ENCODE results near the gene PIP5K1B.

PIP5K1B gene

GRCh38 chr9:68730570-68731235 lies 25.7 kb downstream of the PIP5K1B start:
- no peak for DNase-seq
- intact Hi-C loops (cut with DNase I), result no loop called here

GRCh38 chr9:68731857-68732256 lies 26.8 kb downstream of the PIP5K1B start:
- no peak for DNase-seq
- intact Hi-C loops (cut with DNase I), result no loop called here

- no peak for DNase-seq
- intact Hi-C loops (cut with DNase I), result no loop called here
Observed at GRCh38 chr9:68732405-68733020, 27.5 kb downstream of the PIP5K1B start.

GRCh38 chr9:68733021-68733405 lies 28.0 kb downstream of the PIP5K1B start:
- intact Hi-C loops (cut with DNase I), result no loop called here
- DNase-seq, result no peak

DNA sequence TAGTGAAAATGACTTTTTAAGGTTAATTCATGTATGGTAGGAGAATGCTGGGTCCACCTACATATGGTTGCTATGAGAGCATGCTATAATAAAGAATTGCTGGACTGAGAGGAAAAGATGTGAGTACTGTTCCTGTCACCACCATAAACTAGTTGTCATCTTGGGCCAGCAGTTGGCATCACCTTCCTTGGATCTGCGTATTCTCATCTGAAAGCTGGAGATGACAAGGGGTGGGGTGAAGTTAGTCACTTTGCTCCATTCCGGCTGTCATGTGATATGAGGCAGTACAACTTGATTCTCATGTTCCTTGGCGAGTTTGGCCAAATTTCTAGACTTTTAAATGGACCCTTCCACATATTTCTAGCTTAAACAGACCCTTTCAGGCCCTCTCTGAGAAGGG lies 33.3 kb downstream of the PIP5K1B start:
- intact Hi-C loops (cut with DNase I), result no loop called here
- no peak for DNase-seq

- intact Hi-C loops (cut with DNase I), result no loop called here
- DNase-seq, result peak in 2 of 10 donors; percentile 6 to 16
Observed at GRCh38 chr9:68739621-68740174, 34.7 kb downstream of the PIP5K1B start.

DNA sequence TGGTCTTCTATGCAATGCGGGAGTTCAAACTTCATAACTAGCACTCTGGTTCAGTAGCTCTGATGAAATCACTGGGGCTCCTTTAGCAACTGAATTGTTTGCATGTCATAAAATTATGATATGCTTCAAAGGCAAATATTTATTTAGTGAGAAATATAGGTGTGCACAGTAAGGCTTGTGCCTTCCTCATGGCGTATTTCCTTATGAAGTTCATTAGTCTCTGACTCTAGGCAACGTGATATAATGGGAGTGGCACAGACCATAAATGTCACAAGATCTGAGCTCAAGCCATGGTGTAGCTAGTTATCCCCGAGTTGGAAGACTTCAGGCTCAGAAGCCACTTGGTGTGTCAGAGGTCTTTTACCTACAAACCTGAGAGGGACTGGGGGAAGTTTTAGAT lies 35.5 kb downstream of the PIP5K1B start:
- no peak for DNase-seq
- intact Hi-C loops (cut with DNase I), result no loop called here

GRCh38 chr9:68741234-68741633 lies 36.2 kb downstream of the PIP5K1B start:
- intact Hi-C loops (cut with DNase I), result no loop called here
- DNase-seq, result no peak

DNA sequence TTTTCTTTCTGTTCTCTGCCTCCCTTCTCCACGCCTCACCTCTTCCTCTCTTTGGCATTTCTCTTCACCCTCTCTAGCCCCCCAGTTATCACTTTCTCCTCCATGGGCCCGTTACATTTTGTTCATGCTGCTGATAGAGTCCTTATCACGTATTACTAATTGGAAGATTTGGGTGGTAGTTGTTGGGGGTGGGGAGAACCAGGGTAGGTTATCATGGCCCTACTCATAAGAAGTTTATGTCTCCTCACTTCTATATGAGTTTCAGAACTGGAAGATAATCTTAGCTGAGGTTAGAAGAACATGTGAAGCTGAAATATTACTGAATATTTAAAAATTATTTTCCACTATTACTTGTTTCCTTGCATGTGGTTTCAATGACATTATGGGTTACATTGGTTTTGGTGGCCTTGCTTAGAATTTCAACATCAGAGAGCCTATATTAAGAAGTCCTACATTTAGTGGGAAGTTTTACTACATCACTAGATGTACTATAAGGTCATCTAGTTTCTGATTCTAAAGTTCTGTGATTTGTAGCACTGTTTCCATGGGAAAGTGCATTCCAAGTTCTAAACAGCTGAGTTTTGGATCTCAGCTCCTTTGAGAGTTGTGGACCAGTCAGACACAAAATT lies 36.8 kb downstream of the PIP5K1B start:
- no peak for DNase-seq
- intact Hi-C loops (cut with DNase I), result no loop called here

GRCh38 chr9:68742333-68742730 lies 37.3 kb downstream of the PIP5K1B start:
- DNase-seq, result no peak
- intact Hi-C loops (cut with DNase I), result no loop called here

DNA sequence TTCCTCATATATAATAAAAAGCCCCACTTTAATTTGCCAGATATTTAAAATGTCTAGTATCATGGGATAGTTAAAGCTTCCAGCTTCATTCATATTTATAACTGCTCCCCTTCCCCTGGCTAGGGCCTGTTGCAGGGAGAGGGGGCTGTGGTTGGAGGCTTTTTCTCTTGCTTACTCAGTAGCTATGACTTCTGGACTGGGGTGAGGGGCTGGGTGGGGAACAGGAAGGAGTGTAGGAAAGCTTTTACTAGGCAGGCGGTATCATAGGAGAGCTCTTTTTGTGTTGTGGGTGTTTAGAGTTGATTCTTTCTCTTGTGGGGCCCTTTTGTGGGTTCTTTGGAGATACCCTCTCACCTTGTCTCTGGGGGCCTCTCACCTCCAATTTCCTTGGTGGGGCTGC lies 39.4 kb downstream of the PIP5K1B start:
- intact Hi-C loops (cut with DNase I), result no loop called here
- no peak for DNase-seq

- DNase-seq, result no peak
- intact Hi-C loops (cut with DNase I), result no loop called here
Observed at GRCh38 chr9:68746525-68746924, 41.5 kb downstream of the PIP5K1B start.

DNA sequence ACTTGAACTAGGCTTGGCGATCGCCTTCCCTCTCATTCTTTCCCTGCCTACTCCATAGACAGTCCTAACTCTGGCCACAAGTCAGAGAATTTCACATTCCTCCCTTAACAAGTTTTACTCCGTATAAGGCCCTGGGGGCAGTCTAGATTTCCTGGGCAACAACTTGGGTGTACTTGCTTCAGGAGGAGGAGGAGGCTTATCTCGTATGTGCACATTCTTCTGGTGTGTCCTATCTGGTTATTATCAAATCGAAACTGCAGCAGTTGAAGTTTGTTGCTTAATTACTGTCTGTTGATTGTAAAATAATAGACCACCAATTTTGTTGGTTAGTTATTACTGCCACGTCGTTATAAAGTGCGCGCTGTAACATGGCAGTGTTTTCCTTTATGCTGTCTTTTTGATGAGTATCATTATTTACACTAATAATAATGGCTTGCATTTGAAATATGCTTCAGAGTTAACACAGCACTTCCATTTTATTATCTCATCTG lies 42.0 kb downstream of the PIP5K1B start:
- DNase-seq, result no peak

GRCh38 chr9:68749135-68749534 lies 44.1 kb downstream of the PIP5K1B start:
- DNase-seq, result no peak

More for the DNA sequence above, 42.0 kb downstream of the PIP5K1B start:
- intact Hi-C loops (cut with DNase I), result no loop called here

GRCh38 chr9:68749579-68750159 lies 44.6 kb downstream of the PIP5K1B start:
- no peak for DNase-seq
- intact Hi-C loops (cut with DNase I), result no loop called here

More at GRCh38 chr9:68749135-68749534, 44.1 kb downstream of the PIP5K1B start:
- intact Hi-C loops (cut with DNase I), result no loop called here

DNA sequence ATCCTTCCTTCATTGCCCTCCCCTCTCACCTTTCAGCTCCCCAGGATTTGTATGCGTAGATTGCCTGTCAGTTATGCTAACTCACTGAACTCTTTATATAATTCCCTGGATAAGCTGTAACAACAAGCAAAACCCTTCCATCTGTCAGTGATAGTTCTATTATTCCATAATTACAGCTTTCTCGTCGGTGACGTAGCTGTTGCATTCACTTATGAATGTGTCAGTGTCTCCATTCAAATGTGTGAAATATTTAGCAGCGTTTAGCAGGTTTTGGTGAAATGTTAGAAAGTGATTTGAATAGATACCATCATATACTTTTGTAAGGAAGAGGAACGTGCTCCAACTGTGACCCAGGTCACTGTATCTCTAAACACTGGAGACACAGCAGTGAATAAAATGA lies 45.2 kb downstream of the PIP5K1B start:
- no peak for DNase-seq
- intact Hi-C loops (cut with DNase I), result no loop called here

DNA sequence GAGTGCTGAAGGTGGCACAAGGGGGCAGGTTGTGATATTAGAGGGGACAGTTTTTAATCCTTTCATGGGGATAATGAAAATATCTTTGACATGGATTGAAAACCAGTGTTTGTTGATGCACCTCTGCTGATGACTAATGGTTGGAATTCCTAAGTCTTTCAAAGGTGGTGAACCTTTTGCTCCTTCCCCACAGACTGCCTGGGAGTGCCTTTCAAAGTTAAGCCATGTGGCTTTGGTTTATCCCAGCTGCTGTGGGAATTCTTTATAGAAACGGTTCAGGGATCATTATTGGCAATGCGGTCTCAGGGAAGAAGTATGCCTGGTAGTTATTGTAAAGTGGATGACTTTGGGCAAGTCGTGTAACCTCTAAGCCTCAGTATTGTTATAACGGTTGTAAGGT lies 45.7 kb downstream of the PIP5K1B start:
- intact Hi-C loops (cut with DNase I), result no loop called here
- DNase-seq, result no peak

DNA sequence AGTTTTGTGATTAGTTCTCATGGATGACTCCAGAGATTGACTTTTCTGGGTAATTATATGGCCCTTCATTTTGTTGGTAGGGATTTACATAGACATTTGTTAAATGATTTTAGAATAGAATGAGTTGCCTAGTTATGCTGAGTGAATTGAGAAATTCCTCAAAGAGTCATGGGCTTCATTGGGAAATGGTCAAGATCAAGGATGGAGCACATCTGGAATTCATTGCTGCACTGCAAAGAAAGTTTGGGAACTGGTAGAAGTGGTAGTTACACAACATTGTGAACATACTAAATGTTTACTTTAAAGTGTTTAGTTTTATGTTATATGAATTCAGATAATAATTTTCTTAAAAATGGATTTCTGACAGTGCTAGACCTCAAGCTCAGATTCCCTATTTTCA lies 46.5 kb downstream of the PIP5K1B start:
- DNase-seq, result no peak
- intact Hi-C loops (cut with DNase I), result no loop called here

DNA sequence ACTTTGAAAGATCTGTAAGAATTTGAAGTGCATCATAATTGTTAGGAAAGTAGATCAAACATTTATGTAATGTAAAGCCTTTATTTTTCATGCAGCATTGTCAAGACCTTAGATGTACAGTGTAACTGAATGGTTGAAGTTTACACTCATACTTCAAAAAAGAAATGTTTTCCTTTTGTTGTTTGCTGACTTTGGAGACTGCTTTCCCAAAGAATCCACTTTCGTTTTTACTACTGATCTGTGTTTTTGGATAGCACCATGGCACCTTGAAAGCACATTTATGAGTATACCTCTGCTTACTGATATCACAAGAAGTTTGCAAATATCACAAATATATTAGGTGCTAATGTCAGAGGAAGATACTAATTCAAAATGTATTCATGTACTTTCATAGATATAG lies 50.0 kb downstream of the PIP5K1B start:
- no peak for DNase-seq
- intact Hi-C loops (cut with DNase I), result no loop called here

DNA sequence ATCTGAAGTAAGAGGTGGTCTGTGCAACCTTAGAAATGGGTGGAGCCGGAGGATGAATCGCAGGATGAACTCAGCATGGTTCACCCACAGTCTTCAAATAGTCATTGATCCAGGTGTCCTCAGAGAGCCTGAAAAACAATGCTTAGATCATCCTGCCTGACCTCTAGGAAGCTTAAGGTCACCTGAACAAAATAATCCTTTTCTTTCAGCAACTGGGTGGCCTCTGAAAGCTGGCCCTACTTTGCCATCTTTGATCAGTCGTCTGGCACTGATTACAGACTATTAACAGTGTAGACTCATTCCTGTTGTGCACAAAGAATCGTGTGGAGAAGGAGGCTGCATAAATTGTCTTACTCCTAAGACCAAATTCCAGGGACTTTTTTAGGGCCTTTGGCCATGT lies 50.7 kb downstream of the PIP5K1B start:
- no peak for DNase-seq
- intact Hi-C loops (cut with DNase I), result no loop called here

DNA sequence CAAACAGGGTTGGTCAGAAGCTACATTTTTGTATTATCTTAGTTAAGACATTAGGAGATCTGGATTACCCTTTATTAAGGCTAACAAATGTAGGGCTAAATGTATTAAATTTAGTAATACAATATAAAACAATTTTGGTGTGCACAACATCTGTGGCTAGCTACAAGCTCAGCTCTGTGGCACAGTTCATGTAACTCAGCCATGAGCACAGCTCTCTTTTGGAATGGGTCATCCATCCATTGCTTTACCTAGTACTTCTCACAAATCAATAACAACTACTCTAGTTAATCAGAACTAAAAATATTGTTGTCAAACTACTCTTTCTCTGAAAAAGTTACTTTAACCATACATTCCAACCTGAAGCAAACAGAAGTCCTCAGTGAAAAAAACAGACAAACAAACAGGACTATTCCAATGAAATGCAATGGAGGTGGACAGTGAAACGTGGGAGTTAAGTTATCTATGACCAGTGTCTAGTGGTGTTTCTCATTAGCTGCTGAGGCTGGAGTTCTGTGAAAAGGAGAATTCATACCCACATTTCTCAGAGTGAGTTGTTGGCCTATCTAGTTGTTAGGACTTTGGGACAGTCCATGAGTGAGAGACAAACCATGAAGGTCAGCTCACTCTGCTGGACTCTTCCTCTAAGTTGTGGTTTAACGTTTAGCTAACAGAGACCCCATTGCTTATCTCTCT lies 55.1 kb downstream of the PIP5K1B start:
- no peak for DNase-seq
- intact Hi-C loops (cut with DNase I), result no loop called here

Measured in posterior cingulate gyrus (tissue), 11 donors.